Left lobe of liver (tissue), 2 donors: ENCODE data around the gene PYGL. TPM values are rescaled to one million over a fixed set of nuclear protein-coding genes. Genes with fewer than 3 reads are reported as not detected.
"Not testable (repeated sequence)": the region's sequence is repeated elsewhere in the genome, so short reads cannot be mapped to it uniquely, and the experiment has no call there.

ENCODE experiments used
- ATAC-seq: fragments of 200-7000 bp; cut with Tn5 transposase; one replicate; pipeline ENCODE4 v1.9.1; 2020; ENCODE audit warnings: mild to moderate bottlenecking, moderate library complexity
- DNase-seq: peaks from one replicate; pipeline ENCODE4 v3.0.0-alpha.2; 2020; ENCODE audit warnings: low spot score
- total RNA-seq: library from RNA; stranded (reverse); gene quantifications from one replicate; pipeline ENCODE4 v1.2.1, GENCODE V29; 2021
- donor health status: DM: no; HTN: no; CAD: no; lungs with moderate emphysema.
- donor health status: DM: no; HTN: yes; CAD: no.

PYGL gene
- total RNA-seq, 1 donor from 2014 or later: 99.1 TPM

- no peak for DNase-seq
- ATAC-seq: peak; percentile 98
Observed at GRCh38 chr14:50955373-50956043, 11.2 kb upstream of the PYGL start.

- ATAC-seq (peak; percentile 74), DNase-seq (no peak)
Observed at GRCh38 chr14:50954811-50955372, 10.6 kb upstream of the PYGL start.

- ATAC-seq: no peak
- no peak for DNase-seq
Observed at GRCh38 chr14:50953502-50953901, 9.2 kb upstream of the PYGL start.

- no peak for ATAC-seq
- no peak for DNase-seq
Observed at GRCh38 chr14:50951032-50951431, 6.7 kb upstream of the PYGL start.

- no peak for ATAC-seq
Observed at GRCh38 chr14:50948205-50948604, 3.9 kb upstream of the PYGL start.

GRCh38 chr14:50947446-50947845 lies 3.2 kb upstream of the PYGL start:
- DNase-seq (no peak), ATAC-seq (no peak)

More at GRCh38 chr14:50948205-50948604, 3.9 kb upstream of the PYGL start:
- no peak for DNase-seq

GRCh38 chr14:50946234-50946935 lies 2.1 kb upstream of the PYGL start:
- no peak for DNase-seq
- ATAC-seq: no peak

GRCh38 chr14:50944647-50945413 lies 547 bp upstream of the PYGL start:
- ATAC-seq (peak; percentile 50), DNase-seq (peak; percentile 83)

- ATAC-seq: peak; percentile 72
- peak; percentile 87 for DNase-seq
Observed at GRCh38 chr14:50943261-50943942, 881 bp downstream of the PYGL start.

GRCh38 chr14:50941638-50942037 lies 2.6 kb downstream of the PYGL start:
- not testable (repeated sequence) for DNase-seq, ATAC-seq

- ATAC-seq: no peak
- no peak for DNase-seq
Observed at GRCh38 chr14:50941151-50941550, 3.1 kb downstream of the PYGL start.

- ATAC-seq (no peak), DNase-seq (no peak)
Observed at GRCh38 chr14:50937800-50938199, 6.5 kb downstream of the PYGL start.

GRCh38 chr14:50937325-50937724 lies 7.0 kb downstream of the PYGL start:
- ATAC-seq: no peak
- DNase-seq: no peak

GRCh38 chr14:50936882-50937281 lies 7.4 kb downstream of the PYGL start:
- ATAC-seq: no peak
- DNase-seq: no peak

- ATAC-seq: no peak
- DNase-seq: no peak
Observed at GRCh38 chr14:50936016-50936340, 8.3 kb downstream of the PYGL start.

GRCh38 chr14:50935126-50936015 lies 8.9 kb downstream of the PYGL start:
- DNase-seq (peak; percentile 73), ATAC-seq (peak; percentile 91)

GRCh38 chr14:50932592-50933495 lies 11.4 kb downstream of the PYGL start:
- DNase-seq (no peak), ATAC-seq (no peak)

- ATAC-seq (no peak), DNase-seq (no peak)
Observed at GRCh38 chr14:50932156-50932555, 12.1 kb downstream of the PYGL start.

GRCh38 chr14:50931559-50931958 lies 12.7 kb downstream of the PYGL start:
- ATAC-seq (no peak), DNase-seq (no peak)
